ENCODE measurements around the gene PRKCH.
A peak's percentile ranks its signal among the peaks of the same experiment; 100 is the strongest.
"Not testable (repeated sequence)": the region's sequence is repeated elsewhere in the genome, so short reads cannot be mapped to it uniquely, and the experiment has no call there.

PRKCH gene

GRCh38 chr14:61391119-61391518 is 69.7 kb downstream of the PRKCH start:
- DNase-seq (ENCODE audit: low read depth in 3 of 3), result no peak

GRCh38 chr14:61392297-61392696 is 70.9 kb downstream of the PRKCH start:
- no peak for DNase-seq (ENCODE audit: low read depth in 3 of 3)

- DNase-seq (ENCODE audit: low read depth in 3 of 3), result no peak
These were observed 73.2 kb downstream of the PRKCH start for GRCh38 chr14:61394542-61394941.

GRCh38 chr14:61395115-61395725 is 73.8 kb downstream of the PRKCH start:
- no peak for DNase-seq (ENCODE audit: low read depth in 3 of 3)

GRCh38 chr14:61396279-61396678 is 74.9 kb downstream of the PRKCH start:
- DNase-seq (ENCODE audit: low read depth in 3 of 3), result no peak

- no peak for DNase-seq (ENCODE audit: low read depth in 3 of 3)
These were observed 75.3 kb downstream of the PRKCH start for GRCh38 chr14:61396694-61397093.

- DNase-seq (ENCODE audit: low read depth in 3 of 3), result no peak
These were observed 76.2 kb downstream of the PRKCH start for GRCh38 chr14:61397615-61398014.

GRCh38 chr14:61398221-61398620 is 76.8 kb downstream of the PRKCH start:
- no peak for DNase-seq (ENCODE audit: low read depth in 3 of 3)

- no peak for DNase-seq (ENCODE audit: low read depth in 3 of 3)
These were observed 78.0 kb downstream of the PRKCH start for GRCh38 chr14:61399365-61399764.

- DNase-seq (ENCODE audit: low read depth in 3 of 3), result no peak
These were observed 80.1 kb downstream of the PRKCH start for GRCh38 chr14:61401461-61401860.

- no peak for DNase-seq (ENCODE audit: low read depth in 3 of 3)
These were observed 82.0 kb downstream of the PRKCH start for GRCh38 chr14:61403411-61403810.

- no peak for DNase-seq (ENCODE audit: low read depth in 3 of 3)
These were observed 83.3 kb downstream of the PRKCH start for GRCh38 chr14:61404637-61405036.

GRCh38 chr14:61406198-61406597 is 84.8 kb downstream of the PRKCH start:
- no peak for DNase-seq (ENCODE audit: low read depth in 3 of 3)

- DNase-seq (ENCODE audit: low read depth in 3 of 3), result peak in 2 of 3 experiments; percentile 23 to 38
These were observed 85.3 kb downstream of the PRKCH start for GRCh38 chr14:61406675-61407074.

GRCh38 chr14:61408498-61408897 is 87.1 kb downstream of the PRKCH start:
- DNase-seq (ENCODE audit: low read depth in 3 of 3), result no peak

- DNase-seq (ENCODE audit: low read depth in 3 of 3), result no peak
These were observed 88.4 kb downstream of the PRKCH start for GRCh38 chr14:61409782-61410181.

GRCh38 chr14:61415934-61416333 is 94.6 kb downstream of the PRKCH start:
- not testable (repeated sequence) for DNase-seq (ENCODE audit: low read depth in 3 of 3)

GRCh38 chr14:61416591-61416990 is 95.2 kb downstream of the PRKCH start:
- no peak for DNase-seq (ENCODE audit: low read depth in 3 of 3)

- no peak for DNase-seq (ENCODE audit: low read depth in 3 of 3)
These were observed 95.8 kb downstream of the PRKCH start for GRCh38 chr14:61417141-61417540.

GRCh38 chr14:61417883-61418455 is 96.6 kb downstream of the PRKCH start:
- no peak for DNase-seq (ENCODE audit: low read depth in 3 of 3)

GRCh38 chr14:61418746-61419145 is 97.4 kb downstream of the PRKCH start:
- DNase-seq (ENCODE audit: low read depth in 3 of 3), result no peak

GRCh38 chr14:61419201-61419600 is 97.8 kb downstream of the PRKCH start:
- no peak for DNase-seq (ENCODE audit: low read depth in 3 of 3)

GRCh38 chr14:61420326-61420725 is 98.9 kb downstream of the PRKCH start:
- no peak for DNase-seq (ENCODE audit: low read depth in 3 of 3)
